Measurements from ENCODE around the gene OR6J1.
"Not testable (repeated sequence)": the region's sequence is repeated elsewhere in the genome, so short reads cannot be mapped to it uniquely, and the experiment has no call there.

The OR6J1 gene

DNA sequence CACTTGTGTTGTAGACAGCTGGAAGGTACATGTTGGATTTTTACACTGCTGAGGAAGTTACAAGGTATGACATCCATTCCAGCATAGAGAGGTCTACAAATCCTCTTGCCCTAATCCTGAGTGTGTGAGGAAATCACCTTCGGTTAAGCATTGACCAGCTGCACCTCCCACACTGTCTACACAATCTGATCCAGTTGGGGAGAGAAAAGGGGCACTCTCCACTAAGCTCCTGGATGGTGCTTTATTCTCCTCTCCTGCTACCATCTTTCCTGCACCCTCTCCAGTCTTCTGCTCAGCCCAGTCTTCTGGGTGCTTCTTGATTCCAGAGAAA, at the start of gene OR6J1:
OR6J1 (minus strand) TSS at position 48 of the 331 bp plus-strand sequence. CDS start 9,541 bp downstream, outside the sequence.
- FAIRE-seq (no peak), DNase-seq (ENCODE audit: low spot score) (no peak)

DNA sequence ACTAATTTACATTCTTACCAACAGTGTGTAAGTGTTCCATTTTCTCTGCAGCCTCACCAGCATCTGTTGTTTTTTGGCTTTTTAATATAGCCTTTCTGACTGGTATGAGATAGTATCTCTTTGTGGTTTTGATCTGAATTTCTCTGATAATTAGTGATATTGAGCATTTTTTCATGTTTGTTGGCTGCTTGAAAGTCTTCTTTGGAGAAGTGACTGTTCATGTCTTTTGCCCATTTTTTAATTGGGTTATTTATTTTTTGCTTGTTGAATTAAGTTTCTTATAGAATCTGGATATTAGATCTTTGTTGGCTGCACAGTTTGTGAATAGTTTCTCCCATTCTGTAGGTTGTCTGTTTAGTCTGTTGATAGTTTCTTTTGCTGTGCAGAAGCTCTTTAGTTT, 48.0 kb upstream of the OR6J1 start:
- DNase-seq (ENCODE audit: low spot score) (no peak), FAIRE-seq (no peak)

DNA sequence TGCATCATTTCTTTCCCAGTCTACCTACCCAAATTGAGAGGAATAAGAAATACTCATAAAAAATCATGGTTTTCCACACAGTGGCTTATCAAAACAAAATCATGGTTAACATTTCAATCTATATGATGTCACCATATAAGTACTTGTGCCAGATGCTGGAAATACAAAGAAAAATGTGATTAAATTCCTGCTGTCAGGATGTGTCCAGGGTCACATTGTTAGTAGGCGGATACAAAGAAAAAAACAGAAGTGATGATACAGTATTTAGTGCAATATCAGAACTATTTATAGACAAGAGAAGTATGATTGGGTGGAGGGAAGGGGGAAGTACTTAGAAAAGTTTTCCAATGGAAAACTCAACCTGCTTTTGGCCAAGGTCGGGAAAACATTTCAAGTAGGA, 47.0 kb upstream of the OR6J1 start:
- DNase-seq (ENCODE audit: low spot score) = peak; percentile 47
- no peak for FAIRE-seq

DNA sequence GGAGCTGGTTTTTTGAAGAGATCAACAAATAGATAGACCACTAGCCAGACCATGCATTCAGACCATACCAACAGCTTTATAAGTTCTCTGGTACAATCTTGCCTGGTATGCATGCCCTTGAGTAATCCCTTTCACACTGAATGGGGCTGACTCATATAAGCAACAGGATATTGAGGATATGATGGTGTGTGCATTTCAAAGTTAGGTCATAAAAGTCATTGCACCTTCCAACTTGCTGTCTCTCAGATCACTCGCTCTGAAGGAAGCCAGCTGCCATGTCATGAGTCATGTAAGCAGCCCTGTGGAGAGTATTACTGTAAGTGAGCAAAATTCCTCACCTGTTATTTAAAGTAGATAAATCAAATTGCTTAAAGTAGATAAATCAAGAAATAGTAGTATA, 45.0 kb upstream of the OR6J1 start:
- DNase-seq (ENCODE audit: low spot score) (peak; percentile 84), FAIRE-seq (peak; percentile 75)

DNA sequence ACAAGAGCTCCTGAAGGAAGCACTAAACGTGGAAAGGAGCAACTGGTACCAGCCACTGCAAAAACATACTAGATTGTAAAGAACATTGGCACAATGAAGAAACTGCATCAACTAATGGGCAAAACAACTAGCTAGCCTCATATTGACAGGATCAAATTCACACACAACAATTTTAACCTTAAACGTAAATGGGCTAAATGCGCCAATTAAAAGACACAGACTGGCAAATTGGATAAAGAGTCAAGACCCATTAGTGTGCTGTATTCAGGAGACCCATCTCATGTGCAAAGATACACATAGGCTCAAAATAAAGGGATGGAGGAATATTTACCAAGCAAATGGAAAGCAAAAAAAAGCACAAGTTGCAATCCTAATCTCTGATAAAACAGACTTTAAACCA, 43.8 kb upstream of the OR6J1 start:
- not testable (repeated sequence) for DNase-seq (ENCODE audit: low spot score); FAIRE-seq

DNA sequence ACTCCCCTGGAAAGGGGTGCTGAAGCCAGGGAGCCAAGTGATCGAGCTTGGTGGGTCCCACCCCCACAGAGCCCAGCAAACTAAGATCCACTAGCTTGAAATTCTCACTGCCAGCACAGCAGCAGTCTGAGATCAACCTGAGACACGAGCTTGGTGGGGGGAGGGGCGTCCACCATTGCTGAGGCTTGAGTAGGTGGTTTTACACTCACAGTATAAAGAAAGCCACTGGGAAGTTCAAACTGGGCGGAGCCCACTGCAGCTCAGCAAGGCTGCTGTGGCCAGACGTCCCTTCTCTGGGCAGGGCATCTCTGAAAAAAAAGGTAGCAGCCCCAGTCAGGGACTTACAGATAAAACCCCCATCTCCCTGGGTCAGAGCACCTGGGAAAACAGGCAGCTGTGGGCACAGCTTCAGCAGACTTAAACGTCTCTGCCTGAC, 42.0 kb upstream of the OR6J1 start:
- not testable (repeated sequence) for DNase-seq (ENCODE audit: low spot score); FAIRE-seq

DNA sequence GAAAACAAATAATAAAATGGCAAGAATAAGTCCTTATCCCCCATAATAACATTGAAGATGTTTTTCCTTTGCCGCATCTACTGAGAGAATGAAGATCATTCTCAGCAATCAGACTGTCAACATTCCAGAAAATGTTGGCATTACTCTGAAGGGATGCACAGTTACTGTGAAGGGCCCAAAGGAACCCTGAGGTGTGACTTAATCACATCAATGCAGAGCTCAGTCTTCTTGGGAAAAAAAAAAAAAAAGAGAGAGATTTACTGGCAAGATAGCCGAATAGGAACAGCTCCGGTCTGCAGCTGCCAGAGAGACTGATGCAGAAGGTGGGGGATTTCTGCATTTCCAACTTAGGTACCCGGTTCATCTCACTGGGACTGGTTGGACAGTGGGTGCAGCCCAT, 41.3 kb upstream of the OR6J1 start:
- no peak for FAIRE-seq
- DNase-seq (ENCODE audit: low spot score) = no peak

DNA sequence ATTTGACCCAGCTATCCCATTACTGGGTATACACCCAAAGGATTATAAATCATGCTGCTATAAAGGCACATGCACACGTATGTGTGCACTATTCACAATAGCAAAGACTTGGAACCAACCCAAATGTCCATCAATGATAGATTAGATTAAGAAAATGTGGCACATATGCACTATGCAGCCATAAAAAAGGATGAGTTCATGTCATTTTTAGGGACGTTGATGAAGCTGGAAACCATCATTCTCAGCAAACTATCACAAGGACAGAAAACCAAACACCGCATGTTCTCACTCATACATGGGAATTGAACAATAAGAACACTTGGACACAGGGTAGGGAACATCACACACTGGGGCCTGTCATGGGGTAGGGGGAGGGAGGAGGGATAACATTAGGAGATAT, 39.3 kb upstream of the OR6J1 start:
- FAIRE-seq; DNase-seq (ENCODE audit: low spot score): not testable (repeated sequence)

DNA sequence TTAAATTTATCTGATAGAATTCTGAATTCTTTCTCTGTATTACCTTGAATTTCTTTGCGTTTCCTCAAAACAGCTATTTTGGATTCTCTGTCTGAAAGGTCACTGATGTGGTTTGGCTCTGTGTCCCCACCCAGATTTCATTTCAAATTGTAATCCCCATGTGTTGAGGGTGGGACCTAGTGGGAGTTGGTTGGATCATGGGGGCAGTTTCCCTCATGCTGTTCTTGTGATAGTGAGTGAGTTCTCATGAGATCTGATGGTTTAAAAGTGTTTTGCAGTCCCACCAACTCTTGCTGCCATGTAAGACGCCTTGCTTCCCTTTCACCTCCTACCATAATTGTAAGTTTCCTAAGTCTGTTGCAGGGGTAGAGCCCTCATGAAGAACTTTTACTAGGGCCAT, 34.1 kb upstream of the OR6J1 start:
- FAIRE-seq (no peak), DNase-seq (ENCODE audit: low spot score) (no peak)

DNA sequence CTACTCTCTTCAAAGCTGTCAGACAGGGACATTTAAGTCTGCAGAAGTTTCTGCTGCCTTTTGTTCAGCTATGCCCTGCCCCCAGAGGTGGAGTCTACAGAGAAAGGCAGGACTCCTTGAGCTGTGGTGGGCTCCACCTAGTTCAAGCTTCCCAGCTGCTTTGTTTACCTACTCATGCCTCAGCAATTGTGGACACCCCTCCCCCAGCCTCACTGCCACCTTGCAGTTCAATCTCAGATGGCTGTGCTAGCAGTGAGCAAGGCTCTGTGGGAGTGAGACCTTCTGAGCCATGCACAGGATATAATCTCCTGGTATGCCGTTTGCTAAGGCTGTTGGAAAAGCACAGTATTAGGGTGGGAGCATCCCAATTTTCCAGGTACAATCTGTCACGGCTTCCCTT, 33.4 kb upstream of the OR6J1 start:
- not testable (repeated sequence) for DNase-seq (ENCODE audit: low spot score); FAIRE-seq

DNA sequence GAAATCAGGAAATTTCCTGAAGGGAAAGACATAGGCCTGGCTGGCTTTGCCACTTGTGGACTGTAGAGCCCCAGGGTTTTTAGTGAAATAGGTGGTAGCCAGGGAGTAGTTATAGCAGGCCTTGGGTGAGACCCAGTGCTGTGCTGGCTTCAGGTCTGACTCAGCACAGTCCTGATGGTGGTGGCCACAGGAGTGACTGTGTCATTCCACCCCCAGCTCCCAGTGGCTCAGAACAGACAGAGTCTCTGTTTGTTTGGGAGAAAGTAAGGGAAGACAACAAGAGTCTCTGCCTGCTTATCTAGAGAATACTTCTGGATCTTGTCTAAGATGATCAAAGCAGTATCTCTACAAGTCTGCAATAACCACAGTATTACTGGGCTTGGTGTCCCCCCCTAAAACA, 27.5 kb upstream of the OR6J1 start:
- DNase-seq (ENCODE audit: low spot score) = peak; percentile 39
- no peak for FAIRE-seq

DNA sequence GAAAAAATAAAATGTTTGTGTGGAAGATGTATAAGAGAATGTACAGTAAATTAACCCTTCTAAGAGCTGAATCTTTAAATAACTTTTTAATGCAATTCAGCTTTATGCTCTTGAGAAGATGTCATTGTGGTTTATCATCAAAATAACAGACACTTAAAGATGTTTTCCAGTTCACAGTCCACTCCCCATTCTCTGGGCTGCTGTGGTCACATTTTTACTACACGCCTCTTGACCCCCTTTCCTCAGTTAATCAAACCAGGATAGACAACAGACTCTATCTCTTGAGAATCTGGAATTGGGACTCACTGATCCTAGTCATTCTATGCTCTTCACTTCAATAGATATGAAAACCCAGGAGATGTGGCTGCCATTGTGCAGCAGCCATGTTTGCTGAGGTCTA, 24.7 kb upstream of the OR6J1 start:
- FAIRE-seq = no peak

DNA sequence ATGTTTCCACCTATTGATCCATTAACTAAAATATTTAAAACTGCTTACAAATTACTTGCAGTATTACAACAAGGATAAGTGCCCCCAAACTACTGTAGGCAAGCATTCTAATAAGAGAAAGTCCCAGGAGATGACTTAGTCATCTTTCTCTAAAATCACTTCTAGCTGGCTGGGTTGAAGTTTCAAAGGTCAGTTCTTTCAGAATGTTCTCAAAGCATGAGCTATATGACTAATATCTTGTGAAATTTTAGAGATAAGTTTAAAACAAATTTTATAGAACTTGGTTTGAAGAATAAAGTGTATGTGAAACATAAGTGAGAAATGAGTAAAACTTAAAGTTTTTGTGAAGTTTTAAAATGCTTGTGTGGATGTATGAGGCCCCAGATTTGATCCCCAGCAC, 24.3 kb upstream of the OR6J1 start:
- peak; percentile 64 for FAIRE-seq
- DNase-seq (ENCODE audit: low spot score) = peak; percentile 18

More for the DNA sequence above, 24.7 kb upstream of the OR6J1 start:
- no peak for DNase-seq (ENCODE audit: low spot score)

DNA sequence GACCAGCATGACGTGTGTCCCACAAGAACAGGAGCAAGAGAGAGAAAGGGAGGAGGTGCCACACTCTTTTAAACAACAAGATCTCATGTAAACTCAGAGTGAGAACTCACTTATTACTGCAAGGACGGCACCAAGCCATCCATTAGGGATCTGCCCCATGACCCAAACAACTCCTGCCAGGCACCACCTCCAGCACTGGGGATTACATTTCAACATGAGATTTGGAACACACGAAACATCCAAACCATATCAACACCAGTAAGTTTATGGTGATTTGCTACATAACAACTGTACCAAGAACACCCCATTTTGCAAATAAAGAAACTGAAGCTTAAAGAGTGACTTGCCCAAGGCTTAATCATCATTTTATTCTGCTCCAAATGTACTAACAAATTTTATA, 23.7 kb upstream of the OR6J1 start:
- FAIRE-seq = no peak
- no peak for DNase-seq (ENCODE audit: low spot score)

DNA sequence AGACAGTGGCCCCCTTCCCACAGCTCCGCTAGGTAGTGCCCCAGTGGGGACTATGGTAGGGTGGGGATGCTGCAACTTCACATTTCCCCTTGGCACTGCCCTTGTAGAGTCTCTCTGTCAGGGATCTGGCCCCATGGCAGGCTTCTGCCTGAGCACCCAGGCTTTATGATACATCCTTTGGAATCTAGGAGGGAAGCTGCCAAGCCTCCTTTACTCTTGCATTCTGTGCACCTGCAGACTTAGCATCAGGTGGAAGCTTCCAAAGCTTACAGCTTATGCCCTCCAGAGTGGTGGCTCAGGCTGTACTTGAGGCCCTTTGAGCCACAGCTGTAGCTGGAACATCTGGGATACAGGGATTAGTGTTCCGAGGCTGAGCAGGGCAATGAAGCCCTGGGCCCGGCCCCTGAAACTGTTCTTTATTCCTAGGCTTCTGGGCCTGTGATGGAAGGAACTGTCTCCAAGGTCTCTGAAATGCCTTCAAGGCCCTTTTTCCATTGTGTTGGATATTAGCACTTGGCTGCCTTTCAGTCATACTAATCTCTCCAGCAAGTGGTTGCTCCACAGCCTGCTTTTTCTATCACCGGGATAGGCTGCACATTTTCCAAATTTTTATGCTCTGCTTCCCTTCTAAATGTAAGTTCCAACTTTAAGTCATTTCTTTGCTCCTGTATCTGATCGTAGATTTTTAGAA, 22.2 kb upstream of the OR6J1 start:
- FAIRE-seq (no peak), DNase-seq (ENCODE audit: low spot score) (no peak)

DNA sequence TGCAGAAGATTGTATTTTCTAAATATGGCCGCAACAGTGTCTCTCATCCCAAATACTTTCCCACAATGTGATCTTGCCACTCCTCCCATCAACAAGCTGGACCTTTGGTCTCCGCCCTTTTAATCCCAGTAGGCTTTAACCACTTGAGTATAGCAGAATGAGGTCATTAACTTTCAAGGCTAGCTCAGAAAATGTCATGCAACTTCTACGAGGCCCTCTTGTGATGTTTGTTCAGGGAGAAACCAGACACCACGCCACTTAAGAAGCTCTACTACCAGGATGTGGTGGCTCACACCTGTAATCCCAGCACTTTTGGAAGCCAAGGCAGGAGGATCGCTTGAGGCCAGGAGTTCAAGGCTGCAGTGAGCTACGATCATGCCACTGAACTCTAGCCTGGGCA, 20.1 kb upstream of the OR6J1 start:
- DNase-seq (ENCODE audit: low spot score) = no peak

DNA sequence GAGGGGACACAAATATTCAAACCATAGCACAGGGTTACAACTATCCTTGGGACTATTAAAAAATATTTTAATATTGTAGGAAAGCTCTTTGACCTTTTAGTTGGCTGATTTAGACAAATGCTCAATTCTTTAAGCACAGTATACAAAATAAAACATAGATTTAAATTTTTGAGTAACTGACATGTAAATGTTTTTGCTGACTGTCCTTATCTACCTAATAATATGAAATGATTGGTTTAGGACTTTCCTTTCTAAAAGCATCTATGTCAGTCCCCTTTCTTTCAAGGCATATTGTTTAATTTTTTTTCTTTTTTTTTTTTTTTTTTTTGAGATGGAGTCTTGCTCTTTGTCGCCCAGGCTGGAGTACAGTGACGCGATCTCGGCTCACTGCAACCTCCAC, 16.5 kb upstream of the OR6J1 start:
- DNase-seq (ENCODE audit: low spot score) (no peak), FAIRE-seq (no peak)

More for the DNA sequence above, 20.1 kb upstream of the OR6J1 start:
- no peak for FAIRE-seq

DNA sequence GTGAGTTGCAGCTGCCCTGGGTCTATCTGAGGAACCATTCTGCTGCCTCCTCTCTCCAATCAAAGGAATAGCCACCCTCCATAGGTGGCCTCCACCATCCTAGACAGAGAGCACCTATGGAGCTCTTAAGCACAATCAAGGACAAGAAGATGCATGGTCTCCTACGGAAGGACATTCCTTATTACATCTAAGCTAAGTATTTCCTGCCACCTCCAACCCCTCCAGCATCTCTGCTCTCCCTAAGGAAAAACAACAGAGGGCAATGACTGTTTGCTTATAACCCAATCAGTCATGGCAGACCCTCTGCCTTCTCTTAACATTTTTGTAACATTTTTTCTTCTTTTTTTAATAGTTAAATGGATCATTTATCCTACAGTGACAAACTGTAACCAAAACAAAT, 14.8 kb upstream of the OR6J1 start:
- FAIRE-seq (no peak), DNase-seq (ENCODE audit: low spot score) (no peak)

DNA sequence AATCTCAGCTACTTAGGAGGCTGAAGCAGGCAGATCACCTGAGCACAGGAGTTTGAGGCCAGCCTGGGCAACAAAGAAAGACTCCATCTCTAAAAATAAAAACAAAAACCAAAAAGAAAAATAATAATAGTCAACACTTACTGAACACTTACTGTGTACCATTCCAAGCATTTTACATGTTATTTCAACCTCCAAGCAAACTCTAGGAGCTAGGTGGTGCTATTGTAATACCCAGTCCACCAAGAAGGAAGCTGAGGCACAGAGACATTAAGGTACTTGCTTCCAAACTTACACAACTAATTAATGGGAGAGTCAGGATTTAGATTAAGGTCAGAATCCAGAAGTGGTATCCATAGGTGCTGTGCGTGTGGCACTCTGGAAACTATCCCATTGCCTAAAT, 13.7 kb upstream of the OR6J1 start:
- FAIRE-seq = no peak

DNA sequence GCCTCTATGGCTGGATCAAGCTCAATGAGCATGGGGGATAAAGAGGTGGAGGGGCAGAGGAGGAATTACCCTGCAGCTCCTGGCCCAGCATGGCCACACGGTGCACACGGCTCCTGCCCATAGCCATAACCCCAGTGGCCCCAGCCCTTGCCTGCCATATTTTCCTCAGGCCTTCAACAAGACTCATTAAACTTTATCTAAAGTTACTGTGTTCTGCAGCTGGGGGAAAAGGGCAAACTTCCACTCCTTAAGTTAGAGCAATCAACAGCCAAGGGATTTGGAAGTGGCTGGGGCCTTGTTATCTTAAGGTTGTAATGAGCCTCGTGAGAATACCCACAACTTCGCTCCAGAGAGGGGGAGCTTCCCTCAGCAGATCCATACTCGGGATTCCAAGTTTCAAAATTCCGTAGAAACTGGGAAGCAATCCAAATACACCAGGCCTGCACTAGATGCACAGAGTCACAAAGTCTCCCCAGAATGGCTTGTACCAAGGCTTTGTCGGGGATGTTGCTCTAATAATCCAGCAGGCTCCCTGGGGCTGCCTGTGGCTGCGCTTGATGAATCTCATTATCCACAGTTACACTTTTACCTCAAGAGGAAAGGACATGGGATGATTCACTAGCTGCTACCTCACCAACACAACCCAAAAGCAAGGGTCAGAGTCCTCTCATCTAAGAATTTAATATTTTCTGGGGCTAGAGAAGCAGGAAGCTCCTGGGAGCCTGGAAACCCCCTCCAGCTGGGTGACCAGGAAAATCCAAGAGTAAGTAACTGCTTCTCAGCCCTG, 13.0 kb upstream of the OR6J1 start:
- peak; percentile 74 for FAIRE-seq
- DNase-seq (ENCODE audit: low spot score) = peak; percentile 78

More for the DNA sequence above, 13.7 kb upstream of the OR6J1 start:
- peak; percentile 4 for DNase-seq (ENCODE audit: low spot score)

DNA sequence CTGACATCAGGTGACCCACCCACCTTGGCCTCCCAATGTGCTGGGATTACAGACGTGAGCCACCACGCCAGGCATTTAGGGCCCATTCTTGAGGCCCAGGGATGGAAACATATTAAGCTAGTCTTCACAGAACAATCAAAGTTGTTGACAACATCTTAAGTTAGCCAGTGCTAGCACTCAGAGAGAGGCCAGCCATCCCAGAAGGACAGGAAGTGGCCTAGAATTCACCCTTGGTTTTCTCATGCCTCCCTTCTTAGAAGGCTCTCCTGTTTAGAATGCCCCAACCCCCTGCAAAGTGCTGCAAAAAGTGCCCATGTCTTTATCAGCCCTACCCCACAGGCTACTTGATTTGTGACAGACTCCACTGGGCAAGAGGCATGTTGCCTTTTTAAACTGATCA, 12.1 kb upstream of the OR6J1 start:
- DNase-seq (ENCODE audit: low spot score) (no peak), FAIRE-seq (no peak)

DNA sequence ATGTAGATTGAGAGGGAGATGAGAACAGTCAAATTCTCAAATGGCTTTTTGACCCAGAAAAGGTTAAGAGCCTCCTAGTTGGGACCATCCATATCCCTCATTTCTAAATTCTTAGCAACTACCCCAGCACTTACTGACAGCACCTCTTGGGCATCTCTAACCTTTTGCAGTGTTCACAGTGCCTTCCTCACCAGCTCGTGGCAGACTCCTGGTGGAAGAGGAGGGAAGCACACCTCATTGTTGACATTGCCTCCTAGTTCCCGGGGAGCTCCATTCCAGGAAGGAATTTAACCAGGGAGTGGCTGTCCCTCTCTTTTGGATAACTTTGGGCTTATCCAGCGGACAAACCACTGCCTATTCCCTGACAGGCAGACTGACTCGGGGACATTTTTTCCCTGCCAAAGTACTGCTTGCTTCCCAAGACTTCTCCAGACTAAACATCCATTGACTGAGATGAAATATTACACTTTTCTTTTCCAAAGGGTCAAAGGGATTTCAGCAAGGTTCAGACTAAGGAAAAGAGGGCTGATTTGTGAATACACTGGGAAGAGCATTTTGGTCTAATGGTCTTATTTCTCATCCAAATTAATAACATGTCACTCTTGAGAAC, 9.0 kb upstream of the OR6J1 start:
- FAIRE-seq (no peak), DNase-seq (ENCODE audit: low spot score) (peak; percentile 46)
